DND-41 (cell line): Measurements from ENCODE around the gene ABCC8.

Source experiments
- ATAC-seq: fragments of 200-7000 bp; cut with Tn5 transposase; 3 replicates; pipeline ENCODE4 v1.9.1; 2021; ENCODE audit warnings: low read depth; ENCODE audit not compliant: insufficient read depth
- DNase-seq: peaks from one replicate; pipeline ENCODE4 v3.0.0-alpha.2; 2020
- H2AFZ ChIP-seq: 2 replicates; pipeline ENCODE4 v1.6.0; 2012; ENCODE audit warnings: low read depth, low read length
- H3K27ac ChIP-seq: 2 replicates; pipeline ENCODE4 v1.5.1; 2012; ENCODE audit warnings: low read length, inconsistent platforms
- H3K27me3 ChIP-seq: fragments of 200-600 bp; sonication (generic); 2 replicates; pipeline ENCODE4 v1.6.0; 2012; ENCODE audit warnings: low read length, mild to moderate bottlenecking, inconsistent platforms; ENCODE audit not compliant: insufficient read depth, poor library complexity
- H3K36me3 ChIP-seq: 2 replicates; pipeline ENCODE4 v1.5.1; 2012; ENCODE audit warnings: low read length, inconsistent platforms; ENCODE audit not compliant: insufficient read depth
- H3K4me1 ChIP-seq: 2 replicates; pipeline ENCODE4 v1.5.1; 2012; ENCODE audit warnings: mild to moderate bottlenecking, low read length; ENCODE audit not compliant: insufficient read depth
- H3K4me2 ChIP-seq: 2 replicates; pipeline ENCODE4 v1.6.0; 2012; ENCODE audit warnings: mild to moderate bottlenecking, moderate library complexity, low read length, inconsistent platforms; ENCODE audit not compliant: insufficient read depth
- H3K4me3 ChIP-seq, 2 experiments: fragments of 200-600 bp in 1 of 2; shearing (Covaris generic) in 1 of 2; 2 replicates each; pipeline ENCODE4 v1.5.1; 2012 to 2016; ENCODE audit warnings: inconsistent platforms in 2 of 2, low read length in 2 of 2, mild to moderate bottlenecking in 2 of 2, low read depth in 1 of 2, moderate library complexity in 1 of 2
- H3K79me2 ChIP-seq: 2 replicates; pipeline ENCODE4 v1.6.0; 2012; ENCODE audit warnings: low read length, inconsistent platforms; ENCODE audit not compliant: insufficient read depth
- H3K9ac ChIP-seq: 2 replicates; pipeline ENCODE4 v1.6.0; 2012; ENCODE audit warnings: low read depth, mild to moderate bottlenecking, inconsistent platforms, low read length, moderate library complexity
- H3K9me3 ChIP-seq: 2 replicates; pipeline ENCODE4 v1.5.1; 2012; ENCODE audit warnings: low read length, moderate library complexity, mild to moderate bottlenecking, inconsistent platforms; ENCODE audit not compliant: insufficient read depth, severe bottlenecking
- H4K20me1 ChIP-seq: 2 replicates; pipeline ENCODE4 v1.6.0; 2012; ENCODE audit warnings: low read length; ENCODE audit not compliant: insufficient read depth
- EZH2 ChIP-seq: IDR thresholded peaks from 3 replicates; pipeline ENCODE4 v1.6.1; 2012; ENCODE audit warnings: borderline replicate concordance, low read depth, mild to moderate bottlenecking, moderate library complexity, low read length, inconsistent platforms; ENCODE audit not compliant: severe bottlenecking
- TF ChIP-seq, protein P1 (sequence below): IDR thresholded peaks from 2 replicates; pipeline ENCODE4 v1.5.1; 2012; ENCODE audit warnings: borderline replicate concordance, low read length, moderate library complexity, mild to moderate bottlenecking; ENCODE audit not compliant: poor library complexity, severe bottlenecking; ENCODE audit errors: extremely low read depth

Gene ABCC8

DNA sequence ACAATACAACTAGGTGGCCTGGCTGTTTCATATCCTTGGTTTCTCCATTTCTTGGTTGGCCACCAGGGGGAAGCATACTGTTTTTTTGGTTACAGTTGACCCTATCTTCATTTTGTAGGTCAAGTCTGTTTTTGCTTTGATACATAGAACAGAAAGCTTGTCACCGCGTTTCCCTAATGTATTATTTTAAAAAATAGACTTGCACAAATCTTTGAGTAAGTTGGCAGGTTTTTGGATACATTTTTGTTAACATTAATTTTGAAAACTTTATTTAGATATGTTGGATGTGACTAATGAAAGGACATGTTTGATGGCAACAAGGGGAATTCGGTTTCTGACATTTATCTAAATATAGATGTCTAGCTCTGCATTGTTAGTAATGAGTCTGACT is 122.0 kb downstream of the ABCC8 start:
- ATAC-seq = peak; percentile 42; the same call in 2 of the 3 replicates
- Histone ChIP-seq H3K9ac (no peak overlapping the region), H3K4me2 (peak overlapping the region; percentile 89; the same call in 1 of the 2 replicates), H3K36me3 (peaks cover 16% of the 10 kb centered on the region; the same call in 1 of the 2 replicates), H3K4me3 (no peak overlapping the region), H2AFZ (no peak overlapping the region), H3K4me1 (peaks cover 42% of the 10 kb centered on the region), H3K27ac (no peak overlapping the region), H3K9me3 (no peaks in the 10 kb centered on the region), H3K79me2 (no peaks in the 10 kb centered on the region), H3K27me3 (peaks cover 21% of the 10 kb centered on the region), H4K20me1 (no peaks in the 10 kb centered on the region)
- peak; percentile 80 for DNase-seq
- TF ChIP-seq, protein P1, sequence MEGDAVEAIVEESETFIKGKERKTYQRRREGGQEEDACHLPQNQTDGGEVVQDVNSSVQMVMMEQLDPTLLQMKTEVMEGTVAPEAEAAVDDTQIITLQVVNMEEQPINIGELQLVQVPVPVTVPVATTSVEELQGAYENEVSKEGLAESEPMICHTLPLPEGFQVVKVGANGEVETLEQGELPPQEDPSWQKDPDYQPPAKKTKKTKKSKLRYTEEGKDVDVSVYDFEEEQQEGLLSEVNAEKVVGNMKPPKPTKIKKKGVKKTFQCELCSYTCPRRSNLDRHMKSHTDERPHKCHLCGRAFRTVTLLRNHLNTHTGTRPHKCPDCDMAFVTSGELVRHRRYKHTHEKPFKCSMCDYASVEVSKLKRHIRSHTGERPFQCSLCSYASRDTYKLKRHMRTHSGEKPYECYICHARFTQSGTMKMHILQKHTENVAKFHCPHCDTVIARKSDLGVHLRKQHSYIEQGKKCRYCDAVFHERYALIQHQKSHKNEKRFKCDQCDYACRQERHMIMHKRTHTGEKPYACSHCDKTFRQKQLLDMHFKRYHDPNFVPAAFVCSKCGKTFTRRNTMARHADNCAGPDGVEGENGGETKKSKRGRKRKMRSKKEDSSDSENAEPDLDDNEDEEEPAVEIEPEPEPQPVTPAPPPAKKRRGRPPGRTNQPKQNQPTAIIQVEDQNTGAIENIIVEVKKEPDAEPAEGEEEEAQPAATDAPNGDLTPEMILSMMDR = peak; percentile 78
- TF ChIP-seq EZH2 = no peak

DNA sequence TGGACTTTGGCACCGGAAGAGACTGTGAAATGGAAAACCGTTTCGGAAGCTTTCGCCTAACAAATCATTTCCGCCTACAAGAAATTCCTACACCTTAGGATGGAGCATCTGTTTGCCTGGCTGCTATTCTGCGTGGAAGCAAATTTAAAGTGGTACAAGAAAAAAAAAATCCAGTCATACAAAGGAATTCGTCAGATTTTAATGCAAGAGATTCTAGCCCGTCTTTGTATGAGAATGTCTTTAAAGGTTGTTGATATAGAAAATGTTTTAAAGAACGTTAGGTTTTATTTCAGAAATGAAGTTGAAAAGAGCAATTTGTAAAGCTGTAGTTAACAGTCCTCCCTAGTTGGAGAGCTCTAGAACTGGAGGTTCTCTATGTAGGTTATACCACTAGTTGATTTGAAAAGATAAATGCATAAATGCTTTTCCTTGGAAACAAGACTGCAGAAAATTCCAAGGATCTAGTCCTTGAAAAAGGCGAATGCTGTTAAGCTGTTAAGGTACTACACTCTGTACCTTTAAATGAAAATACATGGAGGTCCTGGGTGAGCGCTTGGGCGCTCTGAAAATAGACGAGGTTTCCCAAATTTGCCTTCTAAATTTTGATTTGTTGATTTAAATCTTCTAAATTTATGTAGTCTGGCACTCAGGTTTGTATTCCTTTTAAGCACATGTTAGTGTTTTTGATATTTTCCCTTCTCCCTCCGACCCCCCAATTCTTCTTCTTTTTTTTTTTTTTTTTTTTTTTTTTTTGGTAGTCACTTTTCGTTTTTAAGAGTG is 122.6 kb downstream of the ABCC8 start:
- Histone ChIP-seq H3K27ac (peak overlapping the region; percentile 40; the same call in 1 of the 2 replicates), H2AFZ (peak overlapping the region; percentile 60), H3K9ac (peak overlapping the region; percentile 54), H3K4me1 (peaks cover 42% of the 10 kb centered on the region), H3K4me3 (peak overlapping the region; percentile 38 to 62; a peak in 3 of 4 replicates), H4K20me1 (no peaks in the 10 kb centered on the region), H3K4me2 (peak overlapping the region; percentile 89), H3K79me2 (no peaks in the 10 kb centered on the region), H3K9me3 (no peaks in the 10 kb centered on the region), H3K27me3 (peaks cover 21% of the 10 kb centered on the region), H3K36me3 (peaks cover 19% of the 10 kb centered on the region; the same call in 1 of the 2 replicates)
- ATAC-seq (no peak), DNase-seq (no peak)
- TF ChIP-seq, protein P1 = no peak
- TF ChIP-seq EZH2 = no peak

DNA sequence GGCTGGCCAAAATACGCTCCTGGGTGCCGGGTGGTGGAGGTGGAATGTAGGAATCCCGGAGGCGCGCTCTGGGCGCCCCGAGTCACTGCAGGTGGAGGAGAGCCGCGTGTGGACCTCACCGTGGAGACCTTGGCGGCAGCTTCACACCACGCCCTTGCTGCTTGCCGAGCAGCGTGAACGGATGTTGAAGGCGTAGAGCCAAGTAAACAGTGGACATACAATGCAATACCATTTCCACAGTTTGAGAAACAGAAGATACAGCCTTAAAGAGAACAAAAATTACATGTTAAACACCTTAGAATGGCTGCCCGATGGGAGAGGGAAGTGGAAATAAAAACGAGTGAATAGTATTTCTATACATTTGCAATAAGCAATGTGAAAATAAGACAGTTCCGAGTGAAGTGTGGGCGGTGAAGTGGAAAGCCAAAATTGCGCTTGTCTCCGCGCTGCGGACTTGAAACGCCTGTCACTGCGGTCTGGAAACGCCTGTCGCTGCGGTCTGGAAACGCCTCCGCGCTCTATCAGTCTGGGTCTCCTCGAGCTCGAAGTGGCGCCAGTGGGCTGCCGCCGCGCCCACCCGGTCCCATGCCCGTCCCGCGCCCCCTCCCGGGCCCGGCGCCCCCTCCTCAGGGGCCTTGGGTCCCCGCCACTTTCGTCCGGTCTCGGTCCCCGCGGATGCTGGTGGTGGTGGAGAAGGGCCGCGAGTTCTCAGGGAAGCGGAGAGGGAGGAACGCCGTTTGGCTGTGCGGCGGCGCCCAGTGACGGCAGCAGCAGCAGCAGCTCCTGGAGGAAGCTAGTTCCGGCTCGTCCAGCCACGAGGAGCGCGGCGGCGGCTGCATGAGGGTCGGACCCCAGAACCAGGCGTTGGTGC is 123.5 kb downstream of the ABCC8 start:
- Histone ChIP-seq H2AFZ (peak overlapping the region; percentile 60), H3K27me3 (peaks cover 21% of the 10 kb centered on the region), H3K4me2 (peak overlapping the region; percentile 89), H3K27ac (peak overlapping the region; percentile 40), H4K20me1 (no peaks in the 10 kb centered on the region), H3K4me3 (peak overlapping the region; percentile 38 to 62; a peak in 3 of 4 replicates), H3K36me3 (peaks cover 19% of the 10 kb centered on the region; the same call in 1 of the 2 replicates), H3K4me1 (peaks cover 42% of the 10 kb centered on the region), H3K9me3 (no peaks in the 10 kb centered on the region), H3K9ac (peak overlapping the region; percentile 54), H3K79me2 (no peaks in the 10 kb centered on the region)
- DNase-seq = peak; percentile 63
- peak; percentile 54 for ATAC-seq
- TF ChIP-seq, protein P1 = no peak
- peak; percentile 66 for TF ChIP-seq EZH2
